ENCODE results near the gene ATP8B3. TPM values are rescaled to one million over a fixed set of nuclear protein-coding genes. Genes with fewer than 3 reads are reported as not detected.
A peak's percentile ranks its signal among the peaks of the same experiment; 100 is the strongest.

The ATP8B3 gene
- total and polyA plus RNA-seq, 9 of the 15 experiments (the other 6 are each of a cell fraction or from before 2014, with no cell fraction given): 1.2 to 12.3 (median 3.8) TPM

DNA sequence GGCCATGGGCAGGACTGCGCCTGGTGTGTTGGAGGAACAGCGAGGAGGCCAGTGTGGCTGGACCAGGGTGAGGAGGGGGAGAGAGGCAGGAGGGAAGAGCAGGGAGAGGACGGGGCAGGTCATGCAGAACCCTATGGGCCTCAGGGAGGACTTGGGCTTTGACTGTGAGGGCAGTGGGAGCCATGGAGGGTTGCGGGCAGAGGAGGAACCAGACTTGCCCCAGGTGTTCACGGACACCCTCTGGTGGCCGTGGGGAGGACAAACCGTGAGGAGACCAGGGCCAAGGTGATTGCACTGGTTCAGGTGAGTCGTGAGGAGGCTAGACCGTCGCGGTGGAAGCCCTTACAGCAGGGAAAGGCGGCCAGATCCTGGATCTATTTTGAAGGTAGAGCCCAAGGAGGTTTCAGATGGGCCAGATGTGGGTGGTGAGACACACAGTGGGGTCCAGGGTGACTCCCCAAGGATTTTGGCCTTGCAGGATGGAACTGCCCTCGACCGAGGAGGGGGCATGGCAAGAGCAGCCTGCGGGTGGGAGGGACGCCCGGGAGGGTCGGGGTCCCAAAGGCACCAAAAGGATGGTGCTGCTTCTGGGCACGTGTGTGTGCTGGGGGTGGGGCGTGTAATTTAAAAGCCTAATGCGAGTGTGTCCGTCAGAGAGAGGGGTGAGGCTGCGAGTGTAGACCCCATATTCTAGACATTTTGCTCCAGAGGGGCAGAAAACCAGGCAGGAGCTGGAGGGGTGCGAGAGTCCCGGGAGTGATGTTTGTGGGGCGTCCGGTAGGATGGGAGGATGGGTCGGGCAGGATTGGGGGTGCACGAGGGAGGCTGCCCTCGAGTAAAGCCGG is 39.0 kb upstream of the ATP8B3 start (continued):
- peak; percentile 92 for TF ChIP-seq ZFP36 (IDR thresholded peaks at IDR 0.05; ENCODE audit: low read depth, low read length, partially characterized antibody)
- TF ChIP-seq NFXL1 (CRISPR knock-in tag; IDR thresholded peaks at IDR 0.05): no peak
- TF ChIP-seq ZNF79 (CRISPR knock-in tag; IDR thresholded peaks at IDR 0.05; ENCODE audit: low read depth): no peak
- TF ChIP-seq ZNF282 (CRISPR knock-in tag; IDR thresholded peaks at IDR 0.05): no peak
- TF ChIP-seq CHAMP1 (IDR thresholded peaks at IDR 0.05): no peak
- TF ChIP-seq KLF6 (CRISPR knock-in tag; IDR thresholded peaks at IDR 0.05; ENCODE audit: borderline replicate concordance): no peak
- no peak for TF ChIP-seq ZNF717 (CRISPR knock-in tag; IDR thresholded peaks at IDR 0.05)
- TF ChIP-seq MCM2 (IDR thresholded peaks at IDR 0.05; ENCODE audit: low read depth): no peak
- TF ChIP-seq RAD21 (CRISPR knock-in tag; conservative IDR thresholded peaks at IDR 0.05 in 1 of 2, IDR thresholded peaks at IDR 0.05 in 1 of 2): peak in 1 of 2 experiments; percentile 26; a peak in 1 of 4 replicates
- no peak for TF ChIP-seq ZNF3 (CRISPR knock-in tag; IDR thresholded peaks at IDR 0.05)
- no peak for TF ChIP-seq ARID1B (IDR thresholded peaks at IDR 0.05)
- TF ChIP-seq TAL1 (IDR thresholded peaks at IDR 0.05): no peak
- TF ChIP-seq ZNF644 (tag; IDR thresholded peaks at IDR 0.05; ENCODE audit: low read depth): no peak
